Endothelial cell of umbilical vein (primary cell): Measurements from ENCODE around the gene THBS1. TPM values are rescaled to one million over a fixed set of nuclear protein-coding genes. Genes with fewer than 3 reads are reported as not detected.

Experiments used
- BruUV-seq: library from RNA; stranded (reverse); fragments of 400-500 nt; replicated peaks from 2 replicates; lab custom pipeline; 2021; lab: Mats Ljungman, UMichigan
- CTCF ChIA-PET: fragments of 300-600, 350-600 bp; sonication (Branson Sonifier 250); formaldehyde crosslinking; loops from one replicate; lab custom pipeline; 2021; ENCODE audit warnings: antibody characterized with exemption, inconsistent platforms; lab: Charles Lee
- POLR2A ChIA-PET: fragments of 300-600, 350-600 bp; sonication (Branson Sonifier 250); formaldehyde crosslinking; loops from one replicate; lab custom pipeline; 2021; ENCODE audit warnings: antibody characterized with exemption, inconsistent platforms; lab: Charles Lee
- DNase-seq: peaks from one replicate; pipeline ENCODE4 v3.0.0-alpha.2; 2011; ENCODE audit warnings: low read depth, low spot score
- FAIRE-seq: peaks from 2 replicates; lab custom pipeline; 2011; peaks lifted over from hg19 to GRCh38; lab: Jason Lieb, UNC
- H2AFZ ChIP-seq: 2 replicates; pipeline ENCODE4 v1.6.0; 2012; ENCODE audit warnings: low read depth, low read length, control low read depth, inconsistent platforms
- H3K27ac ChIP-seq: 2 replicates; pipeline ENCODE4 v1.5.1; 2011; ENCODE audit warnings: low read depth, mild to moderate bottlenecking, control low read depth, low read length, moderate library complexity; ENCODE audit not compliant: insufficient read depth
- H3K27me3 ChIP-seq, 2 experiments: 2 replicates each; pipeline versions ENCODE4 v1.6.0 to v1.6.1; 2011; ENCODE audit warnings: low read length in 2 of 2, mixed read lengths in 1 of 2; ENCODE audit not compliant: control insufficient read depth in 2 of 2, insufficient read depth in 2 of 2
- H3K36me3 ChIP-seq, 2 experiments: 2 replicates in 1 of 2; 3 replicates in 1 of 2; pipeline ENCODE4 v1.5.1; 2011; ENCODE audit warnings: low read length in 2 of 2, mild to moderate bottlenecking in 1 of 2, moderate library complexity in 1 of 2; ENCODE audit not compliant: control insufficient read depth in 2 of 2, insufficient read depth in 2 of 2; ENCODE audit errors: extremely low read depth in 1 of 2
- H3K4me1 ChIP-seq: 3 replicates; pipeline ENCODE4 v1.5.1; 2011; ENCODE audit warnings: mild to moderate bottlenecking, low read length; ENCODE audit not compliant: control insufficient read depth, insufficient read depth; ENCODE audit errors: extremely low read depth
- H3K4me2 ChIP-seq: 2 replicates; pipeline ENCODE4 v1.6.1; 2011; ENCODE audit warnings: low read length, control low read depth, mixed read lengths; ENCODE audit not compliant: insufficient read depth
- H3K4me3 ChIP-seq, 3 experiments: fragments of 200-600 bp in 1 of 3; sonication (generic), shearing (Covaris generic) in 1 of 3; replicated peaks in 1 of 3; 2 replicates each; pipeline ENCODE4 v1.5.1; 2011 to 2016; ENCODE audit warnings: control low read depth in 3 of 3, low read length in 3 of 3, mild to moderate bottlenecking in 2 of 3, inconsistent platforms in 1 of 3, low read depth in 1 of 3, moderate library complexity in 1 of 3; ENCODE audit not compliant: insufficient read depth in 1 of 3
- H3K79me2 ChIP-seq: 2 replicates; pipeline ENCODE4 v1.6.0; 2012; ENCODE audit warnings: low read length, inconsistent platforms; ENCODE audit not compliant: control insufficient read depth, insufficient read depth
- H3K9ac ChIP-seq: replicated peaks from 2 replicates; pipeline ENCODE3; 2011; ENCODE audit warnings: low read length, control low read depth; ENCODE audit not compliant: insufficient read depth; ENCODE audit errors: extremely low read depth
- H3K9me1 ChIP-seq: replicated peaks from 3 replicates; pipeline ENCODE4 v1.6.0; 2011; ENCODE audit warnings: mild to moderate bottlenecking, low read length; ENCODE audit not compliant: control insufficient read depth, insufficient read depth; ENCODE audit errors: extremely low read depth
- H3K9me3 ChIP-seq: replicated peaks from 2 replicates; pipeline ENCODE4 v1.5.1; 2012; ENCODE audit warnings: low read length, inconsistent platforms; ENCODE audit not compliant: control insufficient read depth, insufficient read depth
- H4K20me1 ChIP-seq: replicated peaks from 2 replicates; pipeline ENCODE3; 2011; ENCODE audit warnings: mild to moderate bottlenecking, low read length; ENCODE audit not compliant: control insufficient read depth, insufficient read depth; ENCODE audit errors: extremely low read depth
- GATA2 ChIP-seq: IDR thresholded peaks from 2 replicates; pipeline ENCODE4 v1.7.0; 2011; ENCODE audit warnings: low read depth, mild to moderate bottlenecking, moderate library complexity, mixed read lengths, low read length; ENCODE audit not compliant: insufficient read length, insufficient read depth
- MYC ChIP-seq: IDR thresholded peaks from one replicate; pipeline ENCODE4 v1.6.1; 2011; ENCODE audit warnings: mild to moderate bottlenecking, low read depth, low read length
- POLR2A ChIP-seq: IDR thresholded peaks from 2 replicates; pipeline ENCODE4 v1.6.1; 2012; ENCODE audit warnings: low read depth, mild to moderate bottlenecking, control low read depth, low read length
- POLR2AphosphoS5 ChIP-seq: IDR thresholded peaks from 2 replicates; pipeline ENCODE4 v1.6.1; 2012; ENCODE audit warnings: low read depth, mild to moderate bottlenecking, control low read depth, low read length, moderate library complexity; ENCODE audit not compliant: insufficient read depth
- dilution Hi-C: fragments of 300-500 bp; cut with MboI; formaldehyde crosslinking; loops from one replicate; pipeline ENCODE4 v1.15.0; 2019; ENCODE audit warnings: low sequenced_read_pairs; ENCODE audit not compliant: extremely low pct_ligation_motif_present
- intact Hi-C: fragments of 100-400 bp; cut with micrococcal nuclease; formaldehyde crosslinking; loops from one replicate; pipeline ENCODE4 v1.10.0; 2022
- polyA plus RNA-seq, 4 experiments: library from polyadenylated mRNA; depleted of rRNA in 3 of 4; stranded (reverse) in 3 of 4; unstranded in 1 of 4; fragments of >200 nt; gene quantifications; 2 replicates each; pipeline versions ENCODE4 v1.2.1 to v1.2.3, GENCODE V29; 2011 to 2012; ENCODE audit warnings: missing spikeins in 1 of 4
- total RNA-seq: library from RNA; stranded (reverse); gene quantifications from 2 replicates; pipeline ENCODE4 v1.2.3, GENCODE V29; 2021
- TF ChIP-seq, protein P1 (sequence below): IDR thresholded peaks from 2 replicates; pipeline ENCODE4 v1.6.1; 2011; ENCODE audit not compliant: insufficient read depth, insufficient read length
- TF ChIP-seq, protein P2 (sequence below), 2 donors: IDR thresholded peaks; 1 replicate in 1 of 2; 2 replicates in 1 of 2; pipeline ENCODE4 v1.5.1; 2011; ENCODE audit warnings: low read length in 2 of 2, mild to moderate bottlenecking in 2 of 2, moderate library complexity in 2 of 2, control low read depth in 1 of 2, inconsistent platforms in 1 of 2, low read depth in 1 of 2; ENCODE audit not compliant: insufficient read depth in 1 of 2; ENCODE audit errors: extremely low read depth in 1 of 2

THBS1 gene
- total and polyA plus RNA-seq, 2 donors (not counting 3 experiments of a cell fraction or from before 2014, with no cell fraction given): 6,293 to 8,883 TPM

DNA sequence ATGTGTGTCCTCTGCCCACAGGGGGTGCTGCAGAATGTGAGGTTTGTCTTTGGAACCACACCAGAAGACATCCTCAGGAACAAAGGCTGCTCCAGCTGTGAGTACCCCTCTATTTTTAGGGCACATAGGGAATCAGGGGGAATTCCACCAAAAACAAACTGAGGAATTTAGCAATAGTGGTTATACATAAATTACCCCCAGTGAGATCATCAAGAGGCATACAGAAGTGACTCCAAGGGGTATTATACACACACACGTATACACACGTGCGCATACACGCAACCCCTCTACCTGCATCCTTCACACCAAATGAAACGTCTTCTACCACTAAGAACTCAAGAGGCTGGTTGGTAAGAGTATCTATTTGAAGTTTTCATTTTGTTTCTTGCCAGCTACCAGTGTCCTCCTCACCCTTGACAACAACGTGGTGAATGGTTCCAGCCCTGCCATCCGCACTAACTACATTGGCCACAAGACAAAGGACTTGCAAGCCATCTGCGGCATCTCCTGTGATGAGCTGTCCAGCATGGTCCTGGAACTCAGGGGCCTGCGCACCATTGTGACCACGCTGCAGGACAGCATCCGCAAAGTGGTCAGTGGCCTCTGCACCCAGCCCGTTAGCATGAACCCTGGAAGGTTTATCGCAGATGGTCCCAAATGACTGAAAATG, 2.9 kb downstream of the THBS1 start:
- Histone ChIP-seq H3K27ac (peak overlapping the region; percentile 70), H3K4me1 (peaks cover 32% of the 10 kb centered on the region), H3K9me1 (no peaks in the 10 kb centered on the region), H2AFZ (no peak overlapping the region), H3K36me3 (peaks cover 58 to 68% of the 10 kb centered on the region in 2 experiments), H3K9ac (peak overlapping the region; percentile 99), H4K20me1 (peaks cover 5% of the 10 kb centered on the region), H3K4me3 (peak overlapping the region; percentile 9 to 98 (median 97)), H3K27me3 (no peaks in the 10 kb centered on the region), H3K79me2 (peaks cover 81% of the 10 kb centered on the region), H3K9me3 (no peaks in the 10 kb centered on the region), H3K4me2 (peak overlapping the region; percentile 82)
- intact Hi-C loops: loop anchor here (5.0 kb wide), 1 partner anchor 741 kb away; no protein-coding TSS in a partner anchor
- DNase-seq (peak; percentile 60), FAIRE-seq (peak; percentile 35)
- ChIA-PET CTCF (interaction anchor here (1.3 kb wide), 1 partner anchor 173 kb away, joined by 3 read pairs; no protein-coding TSS in a partner anchor), POLR2A (interaction anchor here (0.7 to 9.9 kb wide), 9 partner anchors 221 to 760 kb away, joined by 3 to 118 read pairs (median 4); no protein-coding TSS in a partner anchor)
- BruUV-seq: no TSS peak
- dilution Hi-C loops: no loop called here
- TF ChIP-seq MYC: no peak
- peak; percentile 96 for TF ChIP-seq POLR2AphosphoS5
- TF ChIP-seq GATA2: no peak
- TF ChIP-seq, protein P1, sequence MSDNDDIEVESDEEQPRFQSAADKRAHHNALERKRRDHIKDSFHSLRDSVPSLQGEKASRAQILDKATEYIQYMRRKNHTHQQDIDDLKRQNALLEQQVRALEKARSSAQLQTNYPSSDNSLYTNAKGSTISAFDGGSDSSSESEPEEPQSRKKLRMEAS: no peak
- TF ChIP-seq, protein P2, sequence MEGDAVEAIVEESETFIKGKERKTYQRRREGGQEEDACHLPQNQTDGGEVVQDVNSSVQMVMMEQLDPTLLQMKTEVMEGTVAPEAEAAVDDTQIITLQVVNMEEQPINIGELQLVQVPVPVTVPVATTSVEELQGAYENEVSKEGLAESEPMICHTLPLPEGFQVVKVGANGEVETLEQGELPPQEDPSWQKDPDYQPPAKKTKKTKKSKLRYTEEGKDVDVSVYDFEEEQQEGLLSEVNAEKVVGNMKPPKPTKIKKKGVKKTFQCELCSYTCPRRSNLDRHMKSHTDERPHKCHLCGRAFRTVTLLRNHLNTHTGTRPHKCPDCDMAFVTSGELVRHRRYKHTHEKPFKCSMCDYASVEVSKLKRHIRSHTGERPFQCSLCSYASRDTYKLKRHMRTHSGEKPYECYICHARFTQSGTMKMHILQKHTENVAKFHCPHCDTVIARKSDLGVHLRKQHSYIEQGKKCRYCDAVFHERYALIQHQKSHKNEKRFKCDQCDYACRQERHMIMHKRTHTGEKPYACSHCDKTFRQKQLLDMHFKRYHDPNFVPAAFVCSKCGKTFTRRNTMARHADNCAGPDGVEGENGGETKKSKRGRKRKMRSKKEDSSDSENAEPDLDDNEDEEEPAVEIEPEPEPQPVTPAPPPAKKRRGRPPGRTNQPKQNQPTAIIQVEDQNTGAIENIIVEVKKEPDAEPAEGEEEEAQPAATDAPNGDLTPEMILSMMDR (IDR thresholded peaks at IDR 0.05; ENCODE audit: extremely low read depth in 1 of 2, insufficient read depth in 1 of 2, low read depth in 1 of 2, low read length in 2 of 2): peak; percentile 16 to 19
- peak; percentile 99 for TF ChIP-seq POLR2A
